Cerebellar nuclear complex (tissue), 1 donor: ENCODE data around the gene ZDHHC16.

Experiments
- DNase-seq, 2 experiments: peaks; one replicate each; lab custom pipeline; 2025; lab: John Stamatoyannopoulos, UW

The ZDHHC16 gene

DNA sequence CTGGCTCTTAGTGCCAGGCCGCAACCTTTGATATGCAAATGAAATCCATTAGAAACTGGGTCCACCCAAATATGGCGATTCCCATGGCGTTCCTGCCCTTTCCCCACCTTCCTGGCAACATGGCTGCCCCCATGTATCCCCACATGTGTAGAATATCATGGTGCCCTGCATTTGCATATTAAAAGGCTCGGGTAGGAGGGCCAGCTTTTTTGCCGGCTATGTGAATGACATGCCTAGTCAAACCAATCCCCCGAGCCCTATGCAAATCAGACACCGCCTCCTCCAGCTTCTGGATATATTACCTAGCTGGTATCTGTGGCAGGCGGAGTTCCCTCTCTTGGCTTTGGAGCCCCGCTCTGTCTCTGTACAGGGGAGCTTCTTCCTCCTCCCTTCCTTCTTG lies 34.0 kb downstream of the ZDHHC16 start:
- DNase-seq = no peak

DNA sequence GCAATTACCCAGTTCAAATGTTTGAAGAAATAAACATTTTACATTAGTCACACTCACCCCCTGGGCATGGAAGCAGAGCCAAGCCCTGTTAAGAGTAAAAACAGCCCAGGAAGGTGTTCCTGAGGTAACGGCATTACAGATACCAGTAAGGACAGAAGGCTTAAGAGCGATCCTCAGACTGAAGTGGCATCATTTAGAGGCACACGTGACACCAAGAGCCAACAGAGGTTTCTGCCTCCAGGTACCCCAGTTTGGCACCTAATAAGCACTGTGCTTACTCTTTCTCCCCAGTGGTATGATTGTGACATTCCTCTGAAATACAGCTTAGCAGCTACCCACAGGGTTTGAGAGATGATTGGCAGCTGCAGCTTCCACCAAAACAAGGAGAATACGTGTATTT lies 35.1 kb downstream of the ZDHHC16 start:
- DNase-seq = no peak

DNA sequence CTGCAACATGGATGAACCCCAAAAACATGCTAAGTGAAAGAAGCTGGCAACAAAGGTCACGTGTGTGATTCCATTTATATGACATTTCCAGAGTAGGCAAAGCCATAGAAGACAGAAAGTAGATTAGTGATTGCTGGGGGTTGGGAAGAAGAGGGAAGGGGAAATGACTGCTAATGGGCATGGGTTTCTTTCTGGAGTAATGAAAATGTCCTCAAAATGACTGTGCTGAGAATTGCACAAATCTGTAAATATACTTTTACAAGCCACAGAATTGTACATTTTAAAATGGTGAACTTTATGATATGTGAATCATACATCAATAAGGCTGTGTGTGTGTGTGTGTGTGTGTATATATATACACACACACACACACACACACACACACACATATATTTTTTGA lies 36.4 kb downstream of the ZDHHC16 start:
- DNase-seq = no peak

DNA sequence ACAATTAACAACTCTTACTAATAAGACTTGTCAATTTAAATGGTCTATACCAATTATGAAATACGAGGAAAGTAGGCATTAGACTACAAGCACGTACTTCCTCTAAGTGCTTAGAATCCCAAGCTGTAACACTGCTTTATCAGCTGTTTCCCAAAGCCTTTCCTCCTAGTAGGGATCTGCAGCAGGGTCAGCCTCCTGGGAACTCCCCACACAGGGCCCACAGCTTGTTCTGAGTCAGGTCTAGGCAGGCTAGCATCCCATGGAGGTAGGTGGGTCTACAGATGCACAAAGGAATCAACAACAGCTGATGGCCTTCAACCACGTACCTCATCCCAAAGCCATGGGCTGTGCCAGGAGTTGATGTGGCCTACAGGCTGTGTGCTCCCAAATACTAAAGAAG lies 37.5 kb downstream of the ZDHHC16 start:
- DNase-seq = no peak

DNA sequence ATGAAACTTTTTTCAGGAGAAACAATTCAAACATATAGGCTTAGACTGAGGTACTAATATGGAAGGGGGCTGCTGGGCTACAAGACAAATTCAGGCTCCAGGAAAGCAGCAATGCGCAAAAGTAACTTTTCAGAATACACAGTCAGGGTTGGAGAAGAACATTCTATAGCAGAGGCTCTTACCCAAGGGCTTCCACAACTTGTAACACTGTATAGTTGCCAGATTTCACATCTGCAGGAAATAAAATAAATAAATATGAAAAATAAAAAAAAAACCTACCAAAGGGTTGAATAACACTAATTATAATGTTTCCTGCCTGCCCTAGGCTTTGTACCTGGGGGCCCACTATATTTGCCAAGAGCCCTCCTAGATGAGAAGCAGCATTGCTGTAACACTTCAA lies 37.9 kb downstream of the ZDHHC16 start:
- DNase-seq = no peak

DNA sequence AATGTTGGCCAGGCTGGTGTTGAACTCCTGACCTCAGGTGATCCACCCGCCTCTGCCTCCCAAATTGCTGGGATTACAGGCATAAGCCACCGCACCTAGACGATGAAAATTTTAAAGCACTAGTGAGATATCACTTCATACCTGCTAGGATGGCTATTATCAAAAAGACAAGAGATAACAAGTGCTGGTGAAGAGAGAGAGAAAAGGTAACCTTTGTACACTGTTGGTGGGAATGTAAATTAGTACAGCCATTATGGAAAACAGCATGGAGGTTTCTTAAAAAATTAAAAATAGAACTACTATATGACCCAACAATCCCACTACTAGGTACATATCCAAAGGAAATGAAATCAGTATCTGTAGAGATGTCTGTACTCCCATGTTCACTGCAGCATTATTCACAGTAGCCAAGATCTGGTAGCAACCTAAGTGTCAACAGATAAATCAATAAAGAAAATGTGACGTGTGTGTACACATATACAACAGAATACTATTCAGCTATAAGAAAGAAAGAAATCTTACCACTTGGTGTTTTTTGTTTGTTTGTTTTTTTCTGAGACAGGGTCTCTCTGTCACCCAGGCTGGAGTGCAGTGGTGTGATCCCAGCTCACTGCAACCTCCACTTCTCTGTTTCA lies 39.8 kb downstream of the ZDHHC16 start:
- no peak for DNase-seq

DNA sequence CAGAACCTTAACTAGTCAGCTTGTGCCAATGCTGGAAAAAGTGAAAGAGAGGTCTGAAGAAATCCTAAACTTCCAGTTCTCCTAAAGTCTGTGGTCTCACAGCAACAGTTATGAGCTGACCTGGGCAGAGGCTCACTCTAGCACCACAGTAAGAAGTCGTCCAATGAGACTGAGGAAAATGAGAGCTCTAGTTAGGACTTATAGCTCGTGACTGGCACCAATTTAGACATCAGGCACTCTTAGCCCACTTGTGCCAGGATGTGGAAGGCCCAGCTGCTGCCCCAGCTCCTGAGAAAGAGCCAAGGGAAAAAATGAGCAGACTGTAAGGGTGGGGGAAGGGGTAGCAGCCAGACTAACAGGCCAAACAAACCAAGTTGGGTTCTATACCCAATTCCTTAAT lies 44.6 kb downstream of the ZDHHC16 start:
- DNase-seq = no peak

DNA sequence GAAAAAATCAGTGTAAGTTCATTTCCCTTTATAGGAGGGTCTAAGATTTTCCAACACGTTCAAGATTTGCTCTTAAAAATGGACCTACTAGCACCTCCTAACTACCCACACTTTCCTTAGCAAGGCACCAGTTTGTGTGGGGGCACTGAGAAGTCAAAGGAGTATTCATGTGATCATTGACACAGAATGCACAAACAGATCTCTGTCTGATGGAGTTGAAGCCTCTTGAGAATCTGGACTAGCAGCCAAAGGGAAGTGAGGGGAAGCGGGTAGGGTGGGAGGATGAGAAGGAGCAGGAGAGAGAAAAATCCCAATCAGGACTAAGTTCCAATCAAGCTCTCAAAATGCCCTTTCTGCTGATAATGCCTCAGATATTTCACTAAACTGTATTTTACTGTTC lies 48.2 kb downstream of the ZDHHC16 start:
- DNase-seq = no peak

DNA sequence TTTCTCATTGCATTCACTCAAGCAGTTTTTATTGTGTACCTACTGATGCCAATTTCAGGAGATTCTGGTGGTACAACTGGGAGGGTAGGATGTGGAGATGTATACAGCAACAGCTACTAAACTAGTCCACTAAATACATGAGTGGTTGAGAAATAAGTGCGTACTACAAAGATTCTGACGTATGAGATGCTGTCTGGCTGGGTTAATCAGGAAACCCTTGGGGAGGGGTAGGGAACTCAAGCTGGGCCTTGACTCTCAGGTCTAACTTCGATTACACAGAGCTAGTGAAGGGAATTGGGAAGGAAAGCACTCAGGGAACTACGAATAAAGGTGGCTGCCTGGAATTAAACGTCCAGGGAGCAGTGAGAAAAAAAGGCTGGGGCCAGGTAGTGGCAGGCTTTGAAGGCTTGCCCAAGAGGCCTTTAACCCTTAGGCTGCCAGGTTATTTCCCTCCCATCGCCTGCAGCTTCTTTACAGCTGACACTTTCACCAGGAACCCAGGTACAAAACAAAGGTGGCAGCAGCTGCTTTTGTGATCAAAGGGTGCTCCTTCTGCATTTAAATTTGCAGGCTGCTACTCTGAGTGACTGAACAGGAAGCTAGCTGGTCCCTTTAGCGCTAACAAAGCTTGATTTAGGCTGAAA lies 49.0 kb downstream of the ZDHHC16 start:
- no peak for DNase-seq

DNA sequence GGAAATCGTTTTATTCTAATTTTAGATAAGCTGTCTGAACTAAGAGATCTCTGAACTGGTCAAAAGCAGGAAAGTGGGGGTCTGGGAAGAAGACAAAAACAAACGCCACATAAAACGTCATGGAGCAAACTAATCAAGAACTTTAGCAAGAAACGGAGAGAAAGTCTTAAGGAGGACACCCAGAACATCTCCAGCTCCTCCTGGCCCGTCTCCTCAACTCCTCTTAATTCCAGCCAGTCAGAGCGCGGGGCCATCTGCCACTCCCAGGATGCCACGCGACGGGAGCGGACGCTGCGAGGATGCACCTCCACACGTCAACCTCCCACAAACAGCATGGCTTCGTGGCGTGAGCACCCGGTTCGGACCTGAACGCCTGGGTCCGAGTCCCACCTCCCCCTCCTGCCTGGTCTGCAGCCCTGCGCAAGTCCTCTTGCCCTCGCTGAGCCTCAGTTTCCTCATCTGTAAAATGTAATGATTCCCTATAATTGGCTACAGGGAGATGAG lies 51.6 kb downstream of the ZDHHC16 start:
- peak; percentile 38 to 80 for DNase-seq

DNA sequence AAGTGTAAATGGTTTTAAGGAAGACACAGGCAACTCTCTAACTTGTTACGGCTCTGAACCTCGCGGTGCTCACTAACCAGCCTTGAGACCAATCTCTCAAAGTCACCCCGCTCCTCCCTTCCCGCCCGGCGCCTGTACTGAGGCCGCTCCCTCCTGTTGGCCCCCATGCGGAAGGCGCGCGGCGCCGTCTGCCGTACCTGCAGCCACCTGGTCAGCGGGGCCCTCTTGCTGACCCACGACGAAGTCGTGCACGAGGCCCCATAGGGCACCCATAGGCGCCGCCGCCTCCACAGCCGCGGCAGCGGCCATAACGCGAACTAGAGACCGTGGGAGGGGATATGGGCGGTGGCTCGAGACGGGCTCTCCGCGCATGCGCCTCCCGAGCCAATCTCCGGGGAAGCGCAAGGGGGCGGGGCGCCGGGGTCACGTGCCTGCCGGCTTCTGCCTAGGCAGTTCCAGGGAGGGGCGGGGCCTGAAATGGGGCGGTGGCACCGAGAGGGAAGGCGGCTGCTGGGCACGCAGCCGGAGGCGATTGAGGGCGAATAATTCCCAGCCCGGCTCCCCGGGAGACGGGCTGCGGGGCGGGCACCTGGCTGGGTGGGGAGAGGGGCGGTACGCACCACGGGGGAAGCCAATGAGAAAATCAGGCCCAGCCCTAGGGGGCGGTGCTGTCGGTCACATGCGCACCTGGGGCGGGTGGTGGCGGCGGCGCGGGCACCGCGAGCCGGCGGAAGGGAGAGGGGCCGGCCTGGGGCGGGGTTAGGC lies 52.3 kb downstream of the ZDHHC16 start, which contains the start of gene MMS19:
TSS of gene MMS19 (minus strand) at position 347 of the 765 bp plus-strand sequence. CDS start at position 309, 38 bp downstream.
- peak; percentile 84 to 95 for DNase-seq

DNA sequence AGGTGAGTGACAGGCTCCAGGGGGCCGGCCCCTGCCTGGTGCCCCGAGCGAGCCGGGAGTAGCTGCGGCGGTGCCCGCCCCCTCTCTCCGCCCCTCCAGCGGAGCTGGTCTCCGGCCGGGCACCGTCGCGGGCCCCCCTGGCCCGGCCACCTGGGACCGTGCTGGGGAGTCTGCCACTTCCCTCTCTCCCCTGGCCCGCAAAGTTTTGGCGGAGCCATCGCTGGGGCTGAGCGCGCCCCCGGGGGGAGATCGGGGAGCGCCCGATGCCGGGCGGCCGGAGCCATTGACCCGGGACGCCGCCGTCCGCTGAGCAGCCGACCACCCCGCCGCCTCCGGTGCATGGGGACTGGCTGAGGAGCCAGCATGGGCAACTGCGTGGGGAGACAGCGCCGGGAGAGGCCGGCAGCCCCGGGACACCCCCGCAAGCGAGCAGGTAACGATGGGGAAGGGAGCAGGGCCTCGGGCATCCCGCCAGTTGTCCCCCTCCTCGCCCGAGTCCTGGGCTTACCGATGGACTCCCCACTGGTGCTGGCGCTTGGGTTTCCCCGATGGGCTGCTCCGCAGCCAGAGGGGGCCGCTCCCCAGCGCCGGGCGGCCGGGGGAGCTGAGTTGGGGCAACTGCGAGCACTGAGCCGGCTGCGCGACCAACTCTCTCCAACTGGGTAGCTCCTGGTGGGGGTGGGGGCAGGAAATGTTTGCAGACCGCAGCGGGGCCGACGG lies 53.0 kb downstream of the ZDHHC16 start, which contains the start of gene UBTD1:
TSS of gene UBTD1 (plus strand) at position 84 of the 720 bp plus-strand sequence. CDS start at position 364, 280 bp downstream.
- DNase-seq = no peak

DNA sequence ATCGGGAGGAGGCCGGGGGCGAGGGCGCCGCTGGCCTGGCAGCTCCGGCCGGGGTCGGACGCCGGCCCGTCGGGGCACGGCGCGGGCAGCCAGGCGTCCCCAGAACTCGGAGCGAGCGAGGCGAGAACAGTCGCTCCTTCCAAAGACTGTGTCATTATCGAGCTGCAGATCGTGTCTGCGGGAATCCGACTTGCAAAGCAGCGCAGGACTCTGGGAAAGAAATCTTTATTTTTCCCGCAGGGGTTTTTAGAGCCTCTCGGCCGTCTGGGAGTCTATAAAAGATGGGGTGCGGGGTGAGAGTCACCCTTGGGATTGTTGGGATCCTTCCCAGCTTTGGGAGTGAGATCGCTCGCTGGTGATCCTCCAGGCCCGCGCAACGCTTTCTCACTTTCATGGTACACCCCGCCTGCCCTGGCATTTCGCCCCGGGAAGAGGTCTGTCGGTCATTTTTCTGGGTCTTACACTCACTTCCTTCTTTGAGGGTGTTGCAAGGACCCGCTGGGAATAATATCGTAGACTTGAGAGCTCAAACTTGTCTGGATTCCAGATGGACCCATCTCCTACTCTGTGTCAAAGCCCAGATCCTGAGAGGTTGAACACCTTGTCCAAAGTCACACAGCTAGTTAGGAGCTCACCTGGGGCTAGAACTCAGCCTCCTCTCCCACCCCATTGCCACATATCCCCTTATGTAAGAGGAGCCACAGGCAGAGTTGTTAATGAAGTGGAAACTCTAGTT lies 53.8 kb downstream of the ZDHHC16 start:
- no peak for DNase-seq

DNA sequence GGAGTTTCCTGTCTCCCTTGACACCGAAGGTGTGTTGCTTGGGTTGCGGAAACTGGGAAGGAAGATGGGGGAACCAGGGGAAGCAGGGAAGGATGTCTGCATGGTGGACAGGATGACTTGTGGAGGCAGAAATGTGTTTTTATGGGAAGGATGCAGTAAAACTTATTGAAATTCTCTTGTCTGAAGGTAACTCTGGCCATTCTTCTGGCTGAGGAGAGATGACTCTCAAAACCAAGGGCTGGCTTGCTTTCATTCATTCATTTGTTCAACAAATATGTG lies 54.3 kb downstream of the ZDHHC16 start:
- no peak for DNase-seq

DNA sequence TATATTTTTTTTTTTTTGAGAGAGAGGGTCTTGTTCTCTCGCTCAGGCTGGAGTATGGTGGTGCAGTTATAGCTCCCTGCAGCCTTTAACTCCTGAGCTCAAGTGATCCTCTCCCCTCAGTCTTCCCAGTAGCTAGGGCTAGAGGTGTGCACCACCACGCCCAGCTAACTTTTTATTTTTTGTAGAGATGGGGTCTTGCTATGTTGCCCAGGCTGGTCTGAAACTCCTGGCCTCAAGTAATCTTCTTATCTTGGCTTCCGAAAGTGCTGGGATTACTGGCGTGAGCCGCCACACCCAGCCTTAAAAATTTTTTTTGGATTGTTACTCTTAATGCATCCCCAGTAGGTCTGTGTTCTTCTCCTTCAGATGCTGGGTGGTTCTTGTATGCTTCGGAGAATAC lies 56.9 kb downstream of the ZDHHC16 start:
- no peak for DNase-seq

DNA sequence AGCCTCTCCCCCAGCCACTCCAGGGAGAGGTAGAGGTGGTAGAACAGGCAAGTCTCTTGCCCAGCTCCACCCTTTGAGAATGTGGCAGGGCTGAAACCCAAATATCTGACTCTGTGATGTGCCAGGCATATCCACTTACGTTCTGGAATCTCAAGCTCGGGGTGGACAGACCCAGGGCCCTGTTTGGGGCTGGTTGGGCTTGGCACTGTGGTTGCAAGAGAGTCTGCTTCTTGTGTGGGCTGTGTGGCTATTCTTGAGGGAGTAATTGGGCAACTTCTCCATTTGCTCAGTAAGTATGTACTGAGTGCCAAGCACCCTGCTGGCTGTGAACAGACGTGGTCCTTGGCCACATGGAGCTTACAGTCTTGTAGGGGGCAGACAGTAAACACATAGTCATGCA lies 57.4 kb downstream of the ZDHHC16 start:
- DNase-seq = no peak

DNA sequence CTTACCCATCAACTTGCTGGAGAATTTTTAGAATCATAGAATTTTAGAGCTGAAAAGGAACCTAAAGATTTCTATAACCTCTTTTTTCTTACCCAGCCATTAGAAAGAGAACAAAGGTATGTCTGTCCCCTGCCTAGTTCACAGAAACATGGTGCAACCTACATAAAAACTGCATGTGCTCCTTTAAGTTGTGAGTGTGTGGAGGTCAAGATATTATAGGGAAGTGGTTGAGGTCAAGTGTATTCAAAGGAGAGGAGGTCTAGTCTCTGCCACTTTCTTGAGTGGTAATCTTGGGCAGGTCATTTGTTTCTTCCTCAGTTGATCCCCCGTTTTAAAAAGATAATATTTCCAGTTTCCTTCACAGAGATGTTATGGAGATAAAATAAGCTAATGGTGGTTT lies 59.2 kb downstream of the ZDHHC16 start:
- no peak for DNase-seq

DNA sequence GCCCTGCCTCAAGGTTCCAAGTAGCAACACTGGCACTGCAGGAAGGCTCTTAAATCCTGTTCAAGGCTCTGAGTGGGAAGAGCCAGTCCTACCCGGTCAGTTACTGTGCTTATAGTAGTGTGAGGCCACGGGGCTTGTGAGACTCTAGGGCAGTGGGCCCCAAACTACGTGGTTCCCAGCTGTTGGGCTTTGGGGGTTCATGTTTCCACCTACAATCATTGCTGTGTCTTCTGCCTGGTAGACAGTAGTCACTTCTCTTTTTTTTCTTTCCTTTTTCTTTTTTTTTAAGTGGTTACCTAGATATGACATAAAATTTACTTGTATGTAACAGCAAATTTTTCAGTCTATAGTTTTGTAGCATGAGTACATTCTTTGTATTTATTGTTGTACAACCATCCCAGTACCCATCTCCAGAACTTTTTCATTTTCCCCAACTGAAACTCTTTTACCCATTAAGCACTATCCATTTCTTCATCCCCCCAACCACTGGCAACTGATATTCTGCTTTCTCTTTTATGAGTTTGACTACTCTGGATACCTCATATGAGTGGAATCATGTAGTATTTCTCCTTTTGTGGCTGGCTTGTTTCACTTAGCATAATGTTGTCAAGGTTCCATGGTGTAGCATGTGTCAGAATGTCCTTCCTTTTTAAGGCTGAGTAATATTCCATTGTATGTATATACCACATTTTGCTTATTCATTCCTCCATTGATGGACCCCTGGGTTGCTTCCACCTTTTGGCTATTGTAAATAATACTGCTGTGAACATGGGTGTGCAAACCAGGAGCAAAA lies 60.4 kb downstream of the ZDHHC16 start:
- DNase-seq = no peak
